Middle frontal gyrus (tissue), 1 donor: ENCODE measurements around the gene TMED1.
"Not testable (repeated sequence)": the region's sequence is repeated elsewhere in the genome, so short reads cannot be mapped to it uniquely, and the experiment has no call there.

Source experiments
- DNase-seq: peaks from one replicate; pipeline ENCODE4 v3.0.0-alpha.2; 2015; ENCODE audit warnings: low spot score; ENCODE audit errors: extremely low spot score

The TMED1 gene

GRCh38 chr19:10835754-10836478 is at the start of gene TMED1:
TSS of gene TMED1 (minus strand) at chr19:10836212. CDS start at chr19:10836191, 21 bp downstream.
- DNase-seq, result peak; percentile 91

- DNase-seq, result no peak
These were observed 49.5 kb upstream of the TMED1 start for GRCh38 chr19:10885201-10886169.

GRCh38 chr19:10884274-10884673 is 48.3 kb upstream of the TMED1 start:
- no peak for DNase-seq

GRCh38 chr19:10882108-10882457 is 46.1 kb upstream of the TMED1 start:
- no peak for DNase-seq

- DNase-seq, result no peak
These were observed 45.5 kb upstream of the TMED1 start for GRCh38 chr19:10881403-10882107.

GRCh38 chr19:10878253-10878652 is 42.2 kb upstream of the TMED1 start:
- DNase-seq, result no peak

GRCh38 chr19:10877608-10878007 is 41.6 kb upstream of the TMED1 start:
- not testable (repeated sequence) for DNase-seq

- no peak for DNase-seq
These were observed 40.6 kb upstream of the TMED1 start for GRCh38 chr19:10876459-10877240.

GRCh38 chr19:10874024-10874423 is 38.0 kb upstream of the TMED1 start:
- no peak for DNase-seq

- no peak for DNase-seq
These were observed 36.6 kb upstream of the TMED1 start for GRCh38 chr19:10872546-10873107.

GRCh38 chr19:10871711-10872545 is 35.9 kb upstream of the TMED1 start:
- no peak for DNase-seq

GRCh38 chr19:10870955-10871603 is 35.1 kb upstream of the TMED1 start, which contains the start of gene CARM1:
TSS of gene CARM1 (plus strand) at chr19:10871553. CDS start at chr19:10871703, 150 bp downstream.
- peak; percentile 96 for DNase-seq

GRCh38 chr19:10870501-10870954 is 34.5 kb upstream of the TMED1 start:
- no peak for DNase-seq

GRCh38 chr19:10869872-10870311 is 33.9 kb upstream of the TMED1 start:
- not testable (repeated sequence) for DNase-seq

GRCh38 chr19:10868872-10869547 is 33.0 kb upstream of the TMED1 start:
- DNase-seq, result no peak

- DNase-seq, result no peak
These were observed 30.5 kb upstream of the TMED1 start for GRCh38 chr19:10866495-10866894.

GRCh38 chr19:10864538-10864899 is 28.5 kb upstream of the TMED1 start:
- DNase-seq, result peak; percentile 45

- DNase-seq, result no peak
These were observed 27.2 kb upstream of the TMED1 start for GRCh38 chr19:10863107-10863717.
